HepG2 (cell line): ENCODE measurements around the gene GRIN3B. TPM values are rescaled to one million over a fixed set of nuclear protein-coding genes. Genes with fewer than 3 reads are reported as not detected.

Experiments
- ARHGAP35 ChIP-seq: sonication (generic); formaldehyde crosslinking; IDR thresholded peaks from 2 replicates; pipeline ENCODE4 v1.9.0; 2022; ENCODE audit warnings: mild to moderate bottlenecking, inconsistent platforms, moderate library complexity, missing genetic modification reagents, borderline replicate concordance
- ETV5 ChIP-seq: IDR thresholded peaks from 2 replicates; pipeline ENCODE4 v1.6.1; 2018; ENCODE audit warnings: missing biosample characterization, missing genetic modification reagents, inconsistent platforms, borderline replicate concordance
- ETV6 ChIP-seq: sonication (generic); formaldehyde crosslinking; conservative IDR thresholded peaks from 2 replicates; pipeline ENCODE4 v1.4.0; 2020; ENCODE audit warnings: missing genetic modification reagents
- FOSL1 ChIP-seq: sonication (generic); formaldehyde crosslinking; IDR thresholded peaks from 2 replicates; pipeline ENCODE4 v1.9.0; 2021; ENCODE audit warnings: missing genetic modification reagents, borderline replicate concordance
- HCFC1 ChIP-seq: fragments of 150-350 bp; IDR thresholded peaks from 2 replicates; pipeline ENCODE4 v1.6.1; 2014; ENCODE audit warnings: low read depth, low read length
- KLF13 ChIP-seq: sonication (generic); formaldehyde crosslinking; IDR thresholded peaks from 2 replicates; pipeline ENCODE4 v1.4.0; 2020; ENCODE audit warnings: mild to moderate bottlenecking, missing genetic modification reagents
- NFYC ChIP-seq: IDR thresholded peaks from 2 replicates; pipeline ENCODE4 v1.6.1; 2016; ENCODE audit warnings: missing genetic modification reagents, missing compliant biosample characterization
- PCBP1 ChIP-seq: fragments of 200-400 bp; formaldehyde crosslinking; IDR thresholded peaks from 2 replicates; pipeline ENCODE4 v1.6.1; 2017; ENCODE audit warnings: mild to moderate bottlenecking, low read depth, low read length, borderline replicate concordance
- POLR2G ChIP-seq: fragments of 200-400 bp; formaldehyde crosslinking; IDR thresholded peaks from 2 replicates; pipeline ENCODE4 v1.6.1; 2018; ENCODE audit warnings: mild to moderate bottlenecking, low read depth, low read length, moderate library complexity
- RBAK ChIP-seq: sonication (generic); formaldehyde crosslinking; IDR thresholded peaks from 2 replicates; pipeline ENCODE4 v1.5.1; 2020; ENCODE audit warnings: mild to moderate bottlenecking, missing genetic modification reagents
- SIN3A ChIP-seq: IDR thresholded peaks from 2 replicates; pipeline ENCODE4 v1.6.1; 2011; ENCODE audit warnings: low read depth, mild to moderate bottlenecking, control low read depth, low read length, borderline replicate concordance
- SMC3 ChIP-seq: IDR thresholded peaks from 2 replicates; pipeline ENCODE4 v1.6.1; 2011; ENCODE audit warnings: low read length, improper control_type of control experiment
- ZC3H13 ChIP-seq: sonication (generic); formaldehyde crosslinking; IDR thresholded peaks from 2 replicates; pipeline ENCODE4 v1.8.1; 2023; ENCODE audit warnings: mild to moderate bottlenecking, missing genetic modification reagents, moderate library complexity
- ZFP36L1 ChIP-seq: sonication (generic); formaldehyde crosslinking; IDR thresholded peaks from 2 replicates; pipeline ENCODE4 v1.8.0; 2022; ENCODE audit warnings: mild to moderate bottlenecking, missing genetic modification reagents, moderate library complexity
- ZFP36L2 ChIP-seq: sonication (generic); formaldehyde crosslinking; IDR thresholded peaks from 2 replicates; pipeline ENCODE4 v1.4.0; 2020; ENCODE audit warnings: missing genetic modification reagents
- ZMAT3 ChIP-seq: sonication (generic); formaldehyde crosslinking; conservative IDR thresholded peaks from 2 replicates; pipeline ENCODE4 v1.7.0; 2021; ENCODE audit warnings: missing genetic modification reagents
- ZNF101 ChIP-seq: sonication (generic); formaldehyde crosslinking; IDR thresholded peaks from 2 replicates; pipeline ENCODE4 v1.4.0; 2020; ENCODE audit warnings: mild to moderate bottlenecking, low read depth, missing genetic modification reagents, borderline replicate concordance
- ZNF660 ChIP-seq: sonication (generic); formaldehyde crosslinking; IDR thresholded peaks from 2 replicates; pipeline ENCODE4 v1.5.1; 2020; ENCODE audit warnings: mild to moderate bottlenecking, low read depth, missing genetic modification reagents, borderline replicate concordance
- ZNF83 ChIP-seq: sonication (generic); formaldehyde crosslinking; IDR thresholded peaks from 2 replicates; pipeline ENCODE4 v1.4.0; 2020; ENCODE audit warnings: missing genetic modification reagents, mild to moderate bottlenecking, borderline replicate concordance
- polyA plus RNA-seq, 8 experiments: library from polyadenylated mRNA; depleted of rRNA in 3 of 8; stranded (reverse) in 7 of 8; unstranded in 1 of 8; fragments of >200 nt; fragmentation: Illumina TruSeq in 4 of 8; extraction: Trizol in 4 of 8; gene quantifications; 2 replicates each; pipeline versions ENCODE4 v1.2.1 to v1.2.3, GENCODE V29; 2011 to 2016; ENCODE audit warnings: low read depth in 4 of 8, missing spikeins in 1 of 8, mixed read lengths in 1 of 8; ENCODE audit not compliant: insufficient read depth in 1 of 8
- total RNA-seq, 5 experiments: library from RNA; depleted of rRNA; stranded (reverse); fragments of >200 nt; fragmentation: Illumina TruSeq; extraction: Trizol; gene quantifications; 2 replicates each; pipeline ENCODE4 v1.2.3, GENCODE V29; 2016; ENCODE audit warnings: low read depth in 1 of 5
- TF ChIP-seq, protein P1 (sequence below): sonication (generic); formaldehyde crosslinking; IDR thresholded peaks from 2 replicates; pipeline ENCODE4 v1.9.0; 2021; ENCODE audit warnings: missing genetic modification reagents, mild to moderate bottlenecking, borderline replicate concordance
- TF ChIP-seq, protein P2 (sequence below): sonication (generic); formaldehyde crosslinking; IDR thresholded peaks from 2 replicates; pipeline ENCODE4 v1.8.0; 2022; ENCODE audit warnings: mild to moderate bottlenecking, missing genetic modification reagents, moderate library complexity
- TF ChIP-seq, protein P3 (sequence below): sonication (generic); formaldehyde crosslinking; IDR thresholded peaks from 2 replicates; pipeline ENCODE4 v1.5.0; 2020; ENCODE audit warnings: mild to moderate bottlenecking, missing genetic modification reagents
- TF ChIP-seq, protein P4 (sequence below): sonication (generic); formaldehyde crosslinking; IDR thresholded peaks from 2 replicates; pipeline ENCODE4 v1.4.0; 2020; ENCODE audit warnings: missing genetic modification reagents, borderline replicate concordance

The GRIN3B gene
- total and polyA plus RNA-seq, 2 of the 13 experiments (the other 11 are each of a cell fraction or from before 2014, with no cell fraction given): 0.07 to 0.20 TPM

DNA sequence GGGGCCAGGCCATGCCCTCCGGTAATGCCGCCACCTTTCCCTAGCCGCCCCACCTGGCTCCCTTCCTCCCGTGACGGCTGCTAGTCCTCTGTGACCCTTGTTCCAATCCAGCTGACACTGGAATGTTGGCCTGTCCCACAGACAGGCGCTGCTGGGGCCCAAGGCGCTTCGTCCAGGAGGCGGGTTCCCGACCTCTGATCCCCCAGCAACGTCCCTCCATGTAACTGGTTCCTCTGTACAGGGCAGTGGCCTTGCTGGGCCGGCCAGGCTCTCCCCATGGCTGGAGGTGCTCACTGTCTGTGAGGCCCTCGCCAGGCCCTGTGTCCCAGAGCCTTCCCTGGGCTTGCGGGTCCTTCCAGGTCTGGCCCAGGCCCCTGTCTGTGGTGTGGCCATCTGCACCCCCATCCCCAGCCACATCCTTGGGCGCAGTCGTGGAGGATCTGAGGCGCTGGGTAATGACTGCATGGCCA is 6.8 kb upstream of the GRIN3B start (continued):
- TF ChIP-seq ZNF660 (CRISPR knock-in tag) (no peak), SMC3 (no peak), FOSL1 (CRISPR knock-in tag) (no peak), ZNF101 (CRISPR knock-in tag) (no peak), ETV6 (CRISPR knock-in tag) (no peak), PCBP1 (no peak), ARHGAP35 (CRISPR knock-in tag) (0 out of 2 replicates have a peak, but pooled peaks have one; percentile 54), KLF13 (no peak), ZC3H13 (CRISPR knock-in tag) (no peak), ZMAT3 (no peak), NFYC (CRISPR knock-in tag) (no peak), ZFP36L1 (no peak), ZFP36L2 (CRISPR knock-in tag) (no peak), SIN3A (no peak), ZNF83 (no peak), POLR2G (0 out of 2 replicates have a peak, but pooled peaks have one; percentile 41), RBAK (no peak), ETV5 (CRISPR knock-in tag) (peak; percentile 53; the same call in 1 of the 2 replicates), HCFC1 (no peak)
- TF ChIP-seq, protein P1, sequence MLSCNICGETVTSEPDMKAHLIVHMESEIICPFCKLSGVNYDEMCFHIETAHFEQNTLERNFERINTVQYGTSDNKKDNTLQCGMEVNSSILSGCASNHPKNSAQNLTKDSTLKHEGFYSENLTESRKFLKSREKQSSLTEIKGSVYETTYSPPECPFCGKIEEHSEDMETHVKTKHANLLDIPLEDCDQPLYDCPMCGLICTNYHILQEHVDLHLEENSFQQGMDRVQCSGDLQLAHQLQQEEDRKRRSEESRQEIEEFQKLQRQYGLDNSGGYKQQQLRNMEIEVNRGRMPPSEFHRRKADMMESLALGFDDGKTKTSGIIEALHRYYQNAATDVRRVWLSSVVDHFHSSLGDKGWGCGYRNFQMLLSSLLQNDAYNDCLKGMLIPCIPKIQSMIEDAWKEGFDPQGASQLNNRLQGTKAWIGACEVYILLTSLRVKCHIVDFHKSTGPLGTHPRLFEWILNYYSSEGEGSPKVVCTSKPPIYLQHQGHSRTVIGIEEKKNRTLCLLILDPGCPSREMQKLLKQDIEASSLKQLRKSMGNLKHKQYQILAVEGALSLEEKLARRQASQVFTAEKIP (CRISPR knock-in tag): no peak
- TF ChIP-seq, protein P2, sequence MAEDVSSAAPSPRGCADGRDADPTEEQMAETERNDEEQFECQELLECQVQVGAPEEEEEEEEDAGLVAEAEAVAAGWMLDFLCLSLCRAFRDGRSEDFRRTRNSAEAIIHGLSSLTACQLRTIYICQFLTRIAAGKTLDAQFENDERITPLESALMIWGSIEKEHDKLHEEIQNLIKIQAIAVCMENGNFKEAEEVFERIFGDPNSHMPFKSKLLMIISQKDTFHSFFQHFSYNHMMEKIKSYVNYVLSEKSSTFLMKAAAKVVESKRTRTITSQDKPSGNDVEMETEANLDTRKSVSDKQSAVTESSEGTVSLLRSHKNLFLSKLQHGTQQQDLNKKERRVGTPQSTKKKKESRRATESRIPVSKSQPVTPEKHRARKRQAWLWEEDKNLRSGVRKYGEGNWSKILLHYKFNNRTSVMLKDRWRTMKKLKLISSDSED (CRISPR knock-in tag): no peak
- TF ChIP-seq, protein P3, sequence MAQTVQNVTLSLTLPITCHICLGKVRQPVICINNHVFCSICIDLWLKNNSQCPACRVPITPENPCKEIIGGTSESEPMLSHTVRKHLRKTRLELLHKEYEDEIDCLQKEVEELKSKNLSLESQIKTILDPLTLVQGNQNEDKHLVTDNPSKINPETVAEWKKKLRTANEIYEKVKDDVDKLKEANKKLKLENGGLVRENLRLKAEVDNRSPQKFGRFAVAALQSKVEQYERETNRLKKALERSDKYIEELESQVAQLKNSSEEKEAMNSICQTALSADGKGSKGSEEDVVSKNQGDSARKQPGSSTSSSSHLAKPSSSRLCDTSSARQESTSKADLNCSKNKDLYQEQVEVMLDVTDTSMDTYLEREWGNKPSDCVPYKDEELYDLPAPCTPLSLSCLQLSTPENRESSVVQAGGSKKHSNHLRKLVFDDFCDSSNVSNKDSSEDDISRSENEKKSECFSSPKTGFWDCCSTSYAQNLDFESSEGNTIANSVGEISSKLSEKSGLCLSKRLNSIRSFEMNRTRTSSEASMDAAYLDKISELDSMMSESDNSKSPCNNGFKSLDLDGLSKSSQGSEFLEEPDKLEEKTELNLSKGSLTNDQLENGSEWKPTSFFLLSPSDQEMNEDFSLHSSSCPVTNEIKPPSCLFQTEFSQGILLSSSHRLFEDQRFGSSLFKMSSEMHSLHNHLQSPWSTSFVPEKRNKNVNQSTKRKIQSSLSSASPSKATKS (CRISPR knock-in tag): no peak
- TF ChIP-seq, protein P4, sequence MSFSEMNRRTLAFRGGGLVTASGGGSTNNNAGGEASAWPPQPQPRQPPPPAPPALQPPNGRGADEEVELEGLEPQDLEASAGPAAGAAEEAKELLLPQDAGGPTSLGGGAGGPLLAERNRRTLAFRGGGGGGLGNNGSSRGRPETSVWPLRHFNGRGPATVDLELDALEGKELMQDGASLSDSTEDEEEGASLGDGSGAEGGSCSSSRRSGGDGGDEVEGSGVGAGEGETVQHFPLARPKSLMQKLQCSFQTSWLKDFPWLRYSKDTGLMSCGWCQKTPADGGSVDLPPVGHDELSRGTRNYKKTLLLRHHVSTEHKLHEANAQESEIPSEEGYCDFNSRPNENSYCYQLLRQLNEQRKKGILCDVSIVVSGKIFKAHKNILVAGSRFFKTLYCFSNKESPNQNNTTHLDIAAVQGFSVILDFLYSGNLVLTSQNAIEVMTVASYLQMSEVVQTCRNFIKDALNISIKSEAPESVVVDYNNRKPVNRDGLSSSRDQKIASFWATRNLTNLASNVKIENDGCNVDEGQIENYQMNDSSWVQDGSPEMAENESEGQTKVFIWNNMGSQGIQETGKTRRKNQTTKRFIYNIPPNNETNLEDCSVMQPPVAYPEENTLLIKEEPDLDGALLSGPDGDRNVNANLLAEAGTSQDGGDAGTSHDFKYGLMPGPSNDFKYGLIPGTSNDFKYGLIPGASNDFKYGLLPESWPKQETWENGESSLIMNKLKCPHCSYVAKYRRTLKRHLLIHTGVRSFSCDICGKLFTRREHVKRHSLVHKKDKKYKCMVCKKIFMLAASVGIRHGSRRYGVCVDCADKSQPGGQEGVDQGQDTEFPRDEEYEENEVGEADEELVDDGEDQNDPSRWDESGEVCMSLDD (CRISPR knock-in tag): no peak
